Activated CD4-positive, alpha-beta T cell treated with anti-CD3 and anti-CD28 coated beads, Interleukin-10, Interleukin-2, amounts not matched to agents 100 ng/mL and 50 ng/mL, durations not matched to agents 16 hours and 8 hours (primary cell): ENCODE data around the gene SMS.

Experiments used
- DNase-seq: peaks from one replicate; pipeline ENCODE4 v3.0.0-alpha.2; 2020

The SMS gene

DNA sequence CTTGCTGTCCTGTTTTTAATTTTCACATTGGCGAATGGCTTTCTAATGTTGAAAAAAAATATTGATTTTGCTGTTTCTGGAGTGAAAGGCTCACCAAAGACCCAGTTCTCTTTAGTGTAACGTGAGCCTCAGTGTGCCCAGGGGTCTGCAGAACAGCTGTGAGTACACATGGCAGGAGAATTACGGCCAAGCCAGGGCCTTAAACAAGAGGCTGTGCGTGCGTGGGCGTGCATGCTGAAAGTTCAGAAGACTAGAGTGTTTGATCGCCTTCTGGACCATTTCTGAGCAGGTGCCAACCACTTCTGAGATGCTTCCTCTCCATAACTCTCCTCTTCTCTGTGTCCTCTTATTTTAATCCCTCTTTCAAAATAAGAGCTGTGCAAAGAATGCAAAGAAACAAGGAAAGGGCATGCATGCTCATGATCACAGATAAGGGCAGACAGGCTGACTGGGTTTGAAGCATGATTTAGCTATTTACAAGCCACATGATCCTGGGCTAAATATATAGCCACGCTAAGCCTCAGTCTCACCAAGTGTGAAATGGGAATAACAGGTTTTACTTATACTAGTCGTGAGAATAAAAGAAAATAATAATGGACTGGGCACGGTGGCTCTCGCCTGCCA, 101.5 kb downstream of the SMS start:
- DNase-seq = no peak

DNA sequence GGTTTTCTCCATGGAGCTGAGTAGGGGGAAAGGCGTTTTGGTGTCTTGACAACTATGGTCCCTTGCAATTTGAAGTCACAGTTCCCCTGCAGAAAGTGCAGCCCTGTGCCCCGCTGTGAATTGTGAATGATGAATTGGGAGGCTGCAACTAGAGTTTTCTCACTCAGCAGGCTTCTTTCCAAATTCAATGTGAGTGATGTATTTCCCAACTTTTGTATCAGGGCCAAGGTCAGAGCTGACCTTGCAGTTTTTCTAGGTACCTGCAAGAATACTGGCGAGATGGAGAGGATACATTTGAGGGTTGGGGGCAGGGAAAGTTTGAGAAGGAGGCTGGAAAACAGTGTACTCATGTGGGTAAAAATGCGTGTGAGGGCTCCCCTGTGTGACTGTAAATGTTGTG, 103.4 kb downstream of the SMS start:
- no peak for DNase-seq
